Measurements from ENCODE around the gene SLIT3.

The SLIT3 gene

DNA sequence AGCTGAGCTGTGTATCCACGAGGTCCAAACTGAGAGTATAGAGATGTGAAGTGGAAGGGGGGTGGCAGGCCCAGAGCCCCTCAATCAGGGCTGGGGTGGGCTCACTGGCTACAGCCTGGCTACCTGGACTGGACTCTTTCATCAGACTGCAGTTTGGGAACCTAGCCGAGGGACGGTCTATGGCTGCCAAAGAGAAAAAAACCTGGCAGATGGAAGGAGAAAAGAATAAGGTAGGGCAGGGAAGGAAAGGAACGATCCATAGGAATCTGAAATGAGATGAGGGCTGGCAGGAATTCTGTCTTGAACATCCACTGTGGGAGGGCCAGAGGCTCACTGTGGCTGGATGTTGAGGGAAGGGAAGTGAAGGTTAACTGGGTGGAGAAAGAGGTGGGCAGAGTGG lies 497.4 kb downstream of the SLIT3 start:
- no peak overlapping the region for H3K4me3 ChIP-seq (replicated peaks; ENCODE audit: low read depth, low read length)
- DNase-seq (ENCODE audit: low read depth) = no peak

DNA sequence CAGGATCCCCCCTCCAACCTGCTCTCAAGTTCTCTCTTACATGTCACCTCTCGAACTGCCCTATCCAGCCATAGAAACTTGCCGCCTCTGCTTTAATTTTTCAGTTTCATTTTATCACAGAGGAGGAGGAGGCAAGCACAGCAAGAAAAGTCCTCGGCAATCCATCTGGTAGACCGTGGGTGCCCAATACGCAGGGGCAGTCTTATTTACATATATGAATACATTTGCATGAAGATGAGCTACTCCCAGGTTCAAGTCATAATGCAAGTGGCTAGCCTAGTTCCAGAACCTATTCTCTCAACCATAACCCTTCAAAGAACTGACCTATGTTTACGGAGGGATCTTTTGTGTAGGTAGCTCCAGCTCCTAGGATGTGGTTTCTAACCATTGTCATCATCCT lies 498.6 kb downstream of the SLIT3 start:
- TF ChIP-seq, protein P1, sequence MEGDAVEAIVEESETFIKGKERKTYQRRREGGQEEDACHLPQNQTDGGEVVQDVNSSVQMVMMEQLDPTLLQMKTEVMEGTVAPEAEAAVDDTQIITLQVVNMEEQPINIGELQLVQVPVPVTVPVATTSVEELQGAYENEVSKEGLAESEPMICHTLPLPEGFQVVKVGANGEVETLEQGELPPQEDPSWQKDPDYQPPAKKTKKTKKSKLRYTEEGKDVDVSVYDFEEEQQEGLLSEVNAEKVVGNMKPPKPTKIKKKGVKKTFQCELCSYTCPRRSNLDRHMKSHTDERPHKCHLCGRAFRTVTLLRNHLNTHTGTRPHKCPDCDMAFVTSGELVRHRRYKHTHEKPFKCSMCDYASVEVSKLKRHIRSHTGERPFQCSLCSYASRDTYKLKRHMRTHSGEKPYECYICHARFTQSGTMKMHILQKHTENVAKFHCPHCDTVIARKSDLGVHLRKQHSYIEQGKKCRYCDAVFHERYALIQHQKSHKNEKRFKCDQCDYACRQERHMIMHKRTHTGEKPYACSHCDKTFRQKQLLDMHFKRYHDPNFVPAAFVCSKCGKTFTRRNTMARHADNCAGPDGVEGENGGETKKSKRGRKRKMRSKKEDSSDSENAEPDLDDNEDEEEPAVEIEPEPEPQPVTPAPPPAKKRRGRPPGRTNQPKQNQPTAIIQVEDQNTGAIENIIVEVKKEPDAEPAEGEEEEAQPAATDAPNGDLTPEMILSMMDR (IDR thresholded peaks at IDR 0.05; ENCODE audit: low read length, missing control alignments) = no peak
- H3K4me3 ChIP-seq (replicated peaks; ENCODE audit: low read depth, low read length) = no peak overlapping the region
- no peak for DNase-seq (ENCODE audit: low read depth)

More for the DNA sequence above, 497.4 kb downstream of the SLIT3 start:
- TF ChIP-seq, protein P1 (IDR thresholded peaks at IDR 0.05; ENCODE audit: low read length, missing control alignments) = no peak

DNA sequence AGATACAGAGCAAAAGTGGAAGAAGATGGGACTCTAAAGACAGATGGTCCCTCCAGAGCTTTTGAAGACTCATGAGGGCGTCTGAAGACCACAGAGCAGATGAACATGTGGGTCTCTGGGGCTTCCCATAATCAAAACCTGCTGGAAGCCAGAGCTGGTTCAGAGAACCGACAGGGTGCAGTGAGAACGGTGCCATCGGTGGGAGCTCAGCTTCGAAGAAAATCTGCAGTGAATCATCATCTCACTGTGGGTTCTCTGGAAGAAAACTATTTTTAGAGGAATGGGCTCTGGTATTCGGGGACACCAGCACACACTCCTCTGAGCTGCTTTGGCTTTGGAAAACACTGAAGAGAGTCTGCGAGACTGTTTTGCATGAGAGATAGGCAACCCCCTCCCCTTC lies 499.4 kb downstream of the SLIT3 start:
- TF ChIP-seq, protein P1 (IDR thresholded peaks at IDR 0.05; ENCODE audit: low read length, missing control alignments) = no peak
- DNase-seq (ENCODE audit: low read depth) = no peak
- H3K4me3 ChIP-seq (replicated peaks; ENCODE audit: low read depth, low read length) = no peak overlapping the region

DNA sequence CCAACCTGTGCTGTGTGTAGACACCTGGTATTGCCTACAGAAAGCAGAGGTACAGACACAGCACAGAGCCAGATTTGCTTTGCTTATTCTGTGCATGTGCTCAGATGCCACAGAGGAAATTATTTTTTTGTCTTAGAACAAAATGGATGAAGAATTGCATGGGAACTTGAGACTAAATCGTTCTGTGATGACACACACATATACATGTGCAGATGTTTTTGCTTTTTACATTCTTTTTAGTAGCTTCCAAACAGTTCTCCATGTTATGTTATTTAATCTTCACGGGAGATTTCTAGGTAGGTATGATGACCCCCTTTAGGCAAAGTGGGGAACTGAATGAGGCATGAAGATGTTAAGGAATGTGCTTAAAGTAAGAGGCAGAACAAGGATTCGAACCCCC lies 500.2 kb downstream of the SLIT3 start:
- TF ChIP-seq, protein P1 (IDR thresholded peaks at IDR 0.05; ENCODE audit: low read length, missing control alignments) = no peak
- no peak for DNase-seq (ENCODE audit: low read depth)

DNA sequence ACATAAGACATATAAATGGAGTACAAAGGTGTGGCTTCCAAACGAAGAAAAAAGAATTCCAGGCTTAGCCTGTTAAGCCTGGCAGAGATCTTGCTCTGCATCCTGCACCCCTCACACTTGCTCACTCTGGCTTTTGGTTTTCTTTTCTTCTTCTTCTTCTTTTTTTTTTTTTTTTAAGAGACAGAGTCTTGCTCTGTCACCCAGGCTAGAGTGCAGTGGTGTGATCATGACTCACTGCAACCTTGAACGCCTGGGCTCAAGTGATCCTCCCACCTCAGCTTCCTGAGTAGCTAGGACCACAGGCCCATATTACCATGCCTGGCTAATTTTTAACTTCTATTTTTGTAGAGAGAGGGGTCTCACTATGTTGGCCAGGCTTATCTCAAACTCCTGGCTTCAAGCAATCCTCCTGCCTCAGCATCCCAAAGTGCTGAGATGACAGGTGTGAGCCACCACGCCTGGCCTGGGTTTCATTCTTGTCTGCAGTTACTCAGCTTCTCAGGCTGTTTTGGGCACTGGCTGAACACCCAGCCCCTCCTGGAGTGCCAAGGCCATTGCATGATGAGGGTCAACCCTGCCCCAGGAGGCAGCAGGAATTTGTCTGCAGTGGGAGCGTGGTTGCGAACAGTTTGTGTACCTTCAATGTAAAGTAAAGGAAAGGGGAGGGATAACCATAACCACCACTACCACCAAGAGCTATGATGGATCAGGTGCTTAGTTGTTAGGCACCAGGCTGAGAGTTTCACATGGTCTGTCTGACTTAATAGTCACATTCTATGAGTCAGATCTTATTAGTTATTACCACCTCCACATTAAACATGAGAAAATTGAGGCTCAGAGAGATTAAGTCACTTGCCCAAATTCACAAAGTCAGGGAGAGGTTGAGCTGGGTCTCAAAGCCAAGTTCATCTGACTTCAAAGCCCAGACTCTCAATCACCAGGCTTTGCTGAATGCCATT lies 502.6 kb downstream of the SLIT3 start:
- no peak for DNase-seq (ENCODE audit: low read depth)
- TF ChIP-seq, protein P1 (IDR thresholded peaks at IDR 0.05; ENCODE audit: low read length, missing control alignments) = no peak

More for the DNA sequence above, 500.2 kb downstream of the SLIT3 start:
- H3K4me3 ChIP-seq (replicated peaks; ENCODE audit: low read depth, low read length) = no peak overlapping the region

DNA sequence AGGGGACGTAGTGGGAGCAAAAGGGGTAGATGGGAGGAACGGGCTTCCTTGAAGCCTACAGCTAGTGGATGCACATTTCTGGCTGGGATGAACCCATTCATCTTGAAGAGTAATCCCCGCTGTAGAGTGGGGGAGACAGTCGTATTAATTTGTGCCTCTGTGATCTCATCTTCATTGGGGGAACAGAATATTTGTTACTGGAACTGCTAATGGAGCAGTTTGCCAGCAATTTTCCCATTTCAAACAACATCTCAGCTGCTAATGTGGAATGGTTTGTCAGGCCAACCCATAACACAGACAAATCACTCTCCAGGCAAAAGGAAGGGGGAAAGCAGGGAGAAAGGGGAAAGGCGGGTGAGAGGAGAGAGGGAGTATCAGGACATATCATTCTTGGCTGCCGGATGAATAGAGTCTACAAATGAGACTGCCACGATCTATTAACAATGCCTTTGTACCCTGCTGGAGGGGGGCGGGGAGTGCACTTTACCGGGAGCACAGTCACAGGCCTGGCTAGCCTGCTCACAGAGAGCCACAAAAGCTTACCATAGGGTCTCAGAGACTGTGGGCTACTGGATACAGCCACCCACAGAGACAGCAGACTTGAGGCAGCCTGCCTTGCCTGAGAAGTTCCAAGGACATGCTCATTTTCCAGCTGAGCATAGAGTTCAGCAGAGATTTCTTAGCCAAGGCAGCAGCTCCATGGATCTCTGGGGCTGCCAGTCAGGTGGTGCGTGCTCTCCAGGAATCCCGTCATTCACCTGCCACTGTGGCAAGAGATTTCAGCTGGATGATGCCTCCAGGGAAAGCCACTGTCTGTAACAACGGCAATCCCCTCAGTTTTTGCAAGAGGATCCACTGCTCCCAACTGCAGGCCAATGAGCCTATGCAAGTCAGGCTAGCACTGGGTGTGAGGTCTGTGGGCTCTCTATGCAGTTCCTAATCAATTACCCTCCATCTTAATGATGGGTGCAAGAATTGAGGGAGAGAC lies 504.1 kb downstream of the SLIT3 start:
- TF ChIP-seq, protein P1 (IDR thresholded peaks at IDR 0.05; ENCODE audit: low read length, missing control alignments) = no peak
- H3K4me3 ChIP-seq (replicated peaks; ENCODE audit: low read depth, low read length) = no peak overlapping the region
- DNase-seq (ENCODE audit: low read depth) = no peak

More for the DNA sequence above, 502.6 kb downstream of the SLIT3 start:
- no peak overlapping the region for H3K4me3 ChIP-seq (replicated peaks; ENCODE audit: low read depth, low read length)

All from fibroblast of pulmonary artery (primary cell).